Measurements from ENCODE around the gene ASS1.

The ASS1 gene

GRCh38 chr9:130477564-130477963 lies 32.8 kb downstream of the ASS1 start:
- no peak for DNase-seq

GRCh38 chr9:130478152-130478551 lies 33.4 kb downstream of the ASS1 start:
- no peak for DNase-seq

- DNase-seq, result no peak
Observed at GRCh38 chr9:130478736-130479575, 34.2 kb downstream of the ASS1 start.

- no peak for DNase-seq
Observed at GRCh38 chr9:130479587-130479986, 34.8 kb downstream of the ASS1 start.

GRCh38 chr9:130480673-130481072 lies 35.9 kb downstream of the ASS1 start:
- no peak for DNase-seq

GRCh38 chr9:130482463-130482862 lies 37.7 kb downstream of the ASS1 start:
- no peak for DNase-seq

GRCh38 chr9:130483371-130483971 lies 38.7 kb downstream of the ASS1 start:
- DNase-seq, result no peak

- no peak for DNase-seq
Observed at GRCh38 chr9:130484362-130485072, 39.8 kb downstream of the ASS1 start.

GRCh38 chr9:130486103-130486502 lies 41.3 kb downstream of the ASS1 start:
- no peak for DNase-seq

GRCh38 chr9:130487500-130487899 lies 42.7 kb downstream of the ASS1 start:
- DNase-seq, result no peak

- no peak for DNase-seq
Observed at GRCh38 chr9:130488621-130489330, 44.0 kb downstream of the ASS1 start.

GRCh38 chr9:130490981-130491380 lies 46.2 kb downstream of the ASS1 start:
- no peak for DNase-seq

- no peak for DNase-seq
Observed at GRCh38 chr9:130491830-130492482, 47.2 kb downstream of the ASS1 start.

GRCh38 chr9:130493021-130493420 lies 48.3 kb downstream of the ASS1 start:
- no peak for DNase-seq

GRCh38 chr9:130493476-130493875 lies 48.7 kb downstream of the ASS1 start:
- DNase-seq, result no peak

- no peak for DNase-seq
Observed at GRCh38 chr9:130495067-130495466, 50.3 kb downstream of the ASS1 start.

- DNase-seq, result no peak
Observed at GRCh38 chr9:130497139-130497538, 52.4 kb downstream of the ASS1 start.

GRCh38 chr9:130498298-130498917 lies 53.6 kb downstream of the ASS1 start:
- no peak for DNase-seq

- DNase-seq, result no peak
Observed at GRCh38 chr9:130498918-130499698, 54.3 kb downstream of the ASS1 start.

GRCh38 chr9:130499804-130500263 lies 55.1 kb downstream of the ASS1 start:
- no peak for DNase-seq

Measured in cortex of kidney (tissue), 1 donor.